T follicular helper cell (primary cell): Measurements from ENCODE around the gene TRPM7.
"Not testable (repeated sequence)": the region's sequence is repeated elsewhere in the genome, so short reads cannot be mapped to it uniquely, and the experiment has no call there.

Source experiments
- DNase-seq: peaks from one replicate; pipeline ENCODE4 v3.0.0-alpha.2; 2020; ENCODE audit warnings: low read depth
- total RNA-seq, 2 experiments: gene quantifications; one replicate each; lab custom pipeline; 2026; lab: John Stamatoyannopoulos, UW

TRPM7 gene
- total RNA-seq: 252 to 313 reads per million in 2 experiments

- peak; percentile 81 for DNase-seq
These were observed at the start of gene TRPM7 for GRCh38 chr15:50686469-50687301. TSS of gene TRPM7 (minus strand) at chr15:50686797. CDS start at chr15:50686533, 264 bp downstream.

GRCh38 chr15:50735156-50735555, 48.6 kb upstream of the TRPM7 start:
- DNase-seq: no peak

GRCh38 chr15:50726315-50726714, 39.7 kb upstream of the TRPM7 start:
- no peak for DNase-seq

- no peak for DNase-seq
These were observed 32.1 kb upstream of the TRPM7 start for GRCh38 chr15:50718700-50719125.

GRCh38 chr15:50712018-50712417, 25.4 kb upstream of the TRPM7 start:
- DNase-seq: no peak

- DNase-seq: no peak
These were observed 24.0 kb upstream of the TRPM7 start for GRCh38 chr15:50710585-50710984.

GRCh38 chr15:50707878-50708427, 21.4 kb upstream of the TRPM7 start:
- no peak for DNase-seq

- no peak for DNase-seq
These were observed 16.3 kb upstream of the TRPM7 start for GRCh38 chr15:50702762-50703334.

- no peak for DNase-seq
These were observed 11.5 kb upstream of the TRPM7 start for GRCh38 chr15:50698101-50698500.

- DNase-seq: no peak
These were observed 10.7 kb upstream of the TRPM7 start for GRCh38 chr15:50697109-50697797.

- DNase-seq: not testable (repeated sequence)
These were observed 8.1 kb upstream of the TRPM7 start for GRCh38 chr15:50694634-50695165.

- DNase-seq: no peak
These were observed 805 bp upstream of the TRPM7 start for GRCh38 chr15:50687302-50687902.

GRCh38 chr15:50685976-50686468, 575 bp downstream of the TRPM7 start:
- DNase-seq: peak; percentile 70

GRCh38 chr15:50685191-50685975, 1.2 kb downstream of the TRPM7 start:
- no peak for DNase-seq

GRCh38 chr15:50681467-50681866, 5.1 kb downstream of the TRPM7 start:
- no peak for DNase-seq

- DNase-seq: no peak
These were observed 9.7 kb downstream of the TRPM7 start for GRCh38 chr15:50676799-50677483.

- no peak for DNase-seq
These were observed 11.0 kb downstream of the TRPM7 start for GRCh38 chr15:50675535-50676144.

- no peak for DNase-seq
These were observed 16.5 kb downstream of the TRPM7 start for GRCh38 chr15:50670115-50670514.

GRCh38 chr15:50669611-50670010, 17.0 kb downstream of the TRPM7 start:
- DNase-seq: no peak

GRCh38 chr15:50665938-50666337, 20.7 kb downstream of the TRPM7 start:
- DNase-seq: no peak
